ENCODE results near the gene LY6G6C.

GRCh38 chr6:31762878-31763618 lies 41.5 kb upstream of the LY6G6C start:
- TF ChIP-seq CTCF (IDR thresholded peaks at IDR 0.05) (no peak), EP300 (IDR thresholded peaks at IDR 0.05) (no peak), POLR2AphosphoS5 (IDR thresholded peaks at IDR 0.05) (no peak), POLR2A (IDR thresholded peaks at IDR 0.05; ENCODE audit: low read depth) (no peak)
